SK-N-SH (cell line): ENCODE results near the gene DCAF11. TPM values are rescaled to one million over a fixed set of nuclear protein-coding genes. Genes with fewer than 3 reads are reported as not detected.
A peak's percentile ranks its signal among the peaks of the same experiment; 100 is the strongest.

Experiments used
- CTCF ChIA-PET: fragments of 300-600, 350-600 bp; formaldehyde crosslinking; extraction: SDS; loops from one replicate; lab custom pipeline; 2021; lab: Yijun Ruan, JAX
- POLR2A ChIA-PET: fragments of 350-600 bp; sonication (Branson Sonifier 250); formaldehyde crosslinking; extraction: SDS; loops from one replicate; lab custom pipeline; 2020; ENCODE audit warnings: antibody characterized with exemption, inconsistent platforms; lab: Yijun Ruan, JAX
- DNase-seq: peaks from one replicate; pipeline ENCODE4 v3.0.0; 2012
- H2AFZ ChIP-seq: fragments of 200-600 bp; sonication (generic); 2 replicates; pipeline ENCODE4 v1.8.1; 2016; ENCODE audit warnings: antibody characterized with exemption, mild to moderate bottlenecking, low read depth
- H3F3A ChIP-seq: fragments of 200-600 bp; sonication (generic); replicated peaks from 2 replicates; pipeline ENCODE3; 2016; ENCODE audit warnings: antibody characterized with exemption, mild to moderate bottlenecking; ENCODE audit not compliant: insufficient read depth
- H3K27ac ChIP-seq, 2 experiments: fragments of 200-500 bp in 1 of 2; fragments of 200-600 bp in 1 of 2; sonication (Bioruptor generic) in 1 of 2; sonication (generic), shearing (Covaris generic) in 1 of 2; 2 replicates each; pipeline versions ENCODE4 v1.5.1 to v1.6.1; 2014 to 2016; ENCODE audit warnings: low read depth in 2 of 2, inconsistent platforms in 1 of 2, low read length in 1 of 2, mild to moderate bottlenecking in 1 of 2, mixed read lengths in 1 of 2
- H3K27me3 ChIP-seq: fragments of 200-600 bp; sonication (generic), shearing (Covaris generic); 2 replicates; pipeline ENCODE4 v1.6.1; 2016; ENCODE audit warnings: mixed run types; ENCODE audit not compliant: insufficient read depth
- H3K36me3 ChIP-seq, 2 experiments: fragments of 200-500 bp in 1 of 2; fragments of 200-600 bp in 1 of 2; sonication (Bioruptor generic) in 1 of 2; sonication (generic) in 1 of 2; replicated peaks in 1 of 2; 2 replicates each; pipeline versions ENCODE3 to v1.5.1; 2014 to 2016; ENCODE audit warnings: low read length in 1 of 2, mild to moderate bottlenecking in 1 of 2; ENCODE audit not compliant: insufficient read depth in 2 of 2, control insufficient read depth in 1 of 2
- H3K4me1 ChIP-seq, 2 experiments: fragments of 200-500 bp in 1 of 2; fragments of 200-600 bp in 1 of 2; sonication (Bioruptor generic) in 1 of 2; sonication (generic), shearing (Covaris generic) in 1 of 2; 2 replicates each; pipeline versions ENCODE4 v1.5.1 to v1.6.1; 2014 to 2016; ENCODE audit warnings: low read depth in 1 of 2, low read length in 1 of 2, mixed run types in 1 of 2; ENCODE audit not compliant: insufficient read depth in 2 of 2, control insufficient read depth in 1 of 2
- H3K4me2 ChIP-seq: fragments of 200-600 bp; sonication (generic), shearing (Covaris generic); 2 replicates; pipeline ENCODE4 v1.6.1; 2017; ENCODE audit warnings: mixed run types
- H3K4me3 ChIP-seq, 2 experiments: fragments of 200-500 bp in 1 of 2; fragments of 200-600 bp in 1 of 2; sonication (Bioruptor generic) in 1 of 2; sonication (generic), shearing (Covaris generic) in 1 of 2; 2 replicates each; pipeline versions ENCODE4 v1.5.1 to v1.8.1; 2014 to 2016; ENCODE audit warnings: low read depth in 2 of 2, inconsistent platforms in 1 of 2, low read length in 1 of 2, mild to moderate bottlenecking in 1 of 2, mixed read lengths in 1 of 2, moderate library complexity in 1 of 2
- H3K79me2 ChIP-seq: fragments of 200-600 bp; sonication (generic); 2 replicates; pipeline ENCODE4 v1.8.1; 2017; ENCODE audit warnings: mild to moderate bottlenecking; ENCODE audit not compliant: insufficient read depth
- H3K9ac ChIP-seq: fragments of 200-600 bp; sonication (generic); 2 replicates; pipeline ENCODE4 v1.6.1; 2017; ENCODE audit warnings: mixed run types
- H3K9me2 ChIP-seq: fragments of 200-600 bp; sonication (generic); 2 replicates; pipeline ENCODE4 v1.6.1; 2017; ENCODE audit warnings: mixed run types
- H3K9me3 ChIP-seq: fragments of 200-600 bp; sonication (generic); 2 replicates; pipeline ENCODE4 v1.6.1; 2017; ENCODE audit warnings: mixed run types, mild to moderate bottlenecking, moderate library complexity
- H4K20me1 ChIP-seq: fragments of 200-600 bp; sonication (generic); 2 replicates; pipeline ENCODE4 v1.6.1; 2017; ENCODE audit warnings: mild to moderate bottlenecking, mixed run types; ENCODE audit not compliant: insufficient read depth
- ELF1 ChIP-seq: IDR thresholded peaks from 2 replicates; pipeline ENCODE4 v1.4.0; 2012
- EP300 ChIP-seq, 2 experiments: IDR thresholded peaks; 2 replicates each; pipeline versions ENCODE4 v1.4.0 to v1.6.1; 2012; ENCODE audit warnings: borderline replicate concordance in 1 of 2, low read depth in 1 of 2, low read length in 1 of 2
- EZH2phosphoT487 ChIP-seq: fragments of 200-600 bp; sonication (generic); IDR thresholded peaks from 2 replicates; pipeline ENCODE4 v1.6.1; 2017; ENCODE audit warnings: low read depth, mixed run types, mild to moderate bottlenecking, antibody characterized with exemption, moderate library complexity, borderline replicate concordance
- FOSL2 ChIP-seq: IDR thresholded peaks from 2 replicates; pipeline ENCODE4 v1.4.0; 2012; ENCODE audit warnings: low read depth, mild to moderate bottlenecking, moderate library complexity, borderline replicate concordance
- FOXJ3 ChIP-seq: sonication (generic); formaldehyde crosslinking; IDR thresholded peaks from 2 replicates; pipeline ENCODE4 v1.5.1; 2020; ENCODE audit warnings: mild to moderate bottlenecking, missing genetic modification reagents
- GABPA ChIP-seq: IDR thresholded peaks from 2 replicates; pipeline ENCODE4 v1.4.0; 2012; ENCODE audit warnings: low read depth, mild to moderate bottlenecking
- GATA2 ChIP-seq: sonication (generic); formaldehyde crosslinking; IDR thresholded peaks from 2 replicates; pipeline ENCODE4 v1.5.0; 2020; ENCODE audit warnings: mild to moderate bottlenecking, missing genetic modification reagents
- JUND ChIP-seq: IDR thresholded peaks from 2 replicates; pipeline ENCODE4 v1.4.0; 2012
- MXI1 ChIP-seq: IDR thresholded peaks from 2 replicates; pipeline ENCODE4 v1.6.1; 2012; ENCODE audit warnings: mild to moderate bottlenecking, low read depth, low read length, improper control_type of control experiment
- POLR2AphosphoS5 ChIP-seq: IDR thresholded peaks from 2 replicates; pipeline ENCODE4 v1.6.1; 2012; ENCODE audit warnings: low read depth, low read length
- RAD21 ChIP-seq: IDR thresholded peaks from 2 replicates; pipeline ENCODE4 v1.6.1; 2012; ENCODE audit warnings: mild to moderate bottlenecking, low read length
- RFX5 ChIP-seq: IDR thresholded peaks from 2 replicates; pipeline ENCODE4 v1.6.1; 2012; ENCODE audit warnings: mild to moderate bottlenecking, improper control_type of control experiment, low read length
- SMC3 ChIP-seq: IDR thresholded peaks from 2 replicates; pipeline ENCODE4 v1.6.1; 2012; ENCODE audit warnings: low read depth, low read length, improper control_type of control experiment
- TAF1 ChIP-seq: IDR thresholded peaks from 2 replicates; pipeline ENCODE4 v1.6.1; 2012; ENCODE audit warnings: low read depth, mild to moderate bottlenecking, low read length, moderate library complexity, borderline replicate concordance
- TCF12 ChIP-seq: IDR thresholded peaks from 2 replicates; pipeline ENCODE4 v1.4.0; 2012
- TEAD4 ChIP-seq: IDR thresholded peaks from 2 replicates; pipeline ENCODE4 v1.4.0; 2012; ENCODE audit warnings: mild to moderate bottlenecking, borderline replicate concordance; ENCODE audit not compliant: insufficient read depth
- WGBS: methylation state at CpG from one replicate; pipeline ENCODE4 v1.1.6; 2017; ENCODE audit warnings: low lambda C conversion rate; 5-methylcytosine and 5-hydroxymethylcytosine counted together
- polyA plus RNA-seq, 3 experiments: library from polyadenylated mRNA; depleted of rRNA; stranded (reverse); fragments of >200 nt; gene quantifications; 2 replicates each; pipeline ENCODE4 v1.2.3, GENCODE V29; 2012
- TF ChIP-seq, protein P1 (sequence below): IDR thresholded peaks from 2 replicates; pipeline ENCODE4 v1.4.0; 2012; ENCODE audit warnings: low read depth
- TF ChIP-seq, protein P2 (sequence below): IDR thresholded peaks from 2 replicates; pipeline ENCODE4 v1.4.0; 2012; ENCODE audit warnings: low read depth, borderline replicate concordance
- TF ChIP-seq, protein P3 (sequence below): fragments of 150-350 bp; IDR thresholded peaks from 2 replicates; pipeline ENCODE4 v1.6.1; 2017; ENCODE audit warnings: antibody characterized with exemption, low read length, low read depth, borderline replicate concordance

Gene DCAF11
- polyA plus RNA-seq, 1 of the 3 experiments (the other 2 are of a cell fraction), result 34.6 TPM

DNA sequence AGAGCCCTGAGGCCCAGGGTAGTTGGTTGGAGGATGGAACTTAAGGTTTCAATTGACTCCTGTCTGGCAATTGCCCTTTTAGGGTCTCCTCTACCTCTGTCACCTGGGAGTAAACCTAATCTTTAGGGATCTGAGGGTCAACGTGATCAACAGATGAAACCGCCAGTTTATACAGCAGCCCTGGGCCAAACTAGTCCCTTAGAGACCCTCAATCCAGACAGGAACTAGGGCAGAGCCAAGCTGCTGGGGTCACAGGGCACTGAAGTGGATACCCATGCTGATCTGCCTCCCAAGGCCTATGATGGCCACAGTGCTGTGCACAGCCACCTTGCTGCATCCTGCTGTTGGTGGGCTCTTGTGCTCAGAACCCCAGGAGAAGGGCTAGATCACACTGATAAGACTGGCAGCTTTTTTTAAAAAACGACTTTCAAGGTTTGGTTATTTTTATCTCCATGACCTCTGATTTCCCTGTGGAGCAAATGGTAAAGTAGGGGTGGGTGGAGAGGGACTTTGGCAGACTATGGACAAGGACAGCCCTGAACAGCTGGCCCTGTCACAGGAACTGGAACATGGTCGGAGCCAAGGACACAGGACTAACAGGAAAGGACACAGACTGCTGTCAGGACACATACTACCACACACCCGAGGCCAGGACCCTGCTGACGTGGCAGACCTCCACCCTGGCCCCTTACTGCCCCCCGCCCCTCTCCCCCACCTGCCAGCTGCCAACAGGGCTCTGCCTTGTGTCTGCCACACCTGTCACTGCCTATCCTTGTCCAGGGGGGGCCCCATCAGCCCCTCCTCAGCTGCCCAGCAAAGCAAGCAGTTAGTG is 16.4 kb downstream of the DCAF11 start:
- Histone ChIP-seq H3K4me3 (no peak overlapping the region), H3K9me3 (no peaks in the 10 kb centered on the region), H3K9me2 (no peaks in the 10 kb centered on the region), H3K27me3 (no peaks in the 10 kb centered on the region), H3K4me2 (no peak overlapping the region), H3K79me2 (no peaks in the 10 kb centered on the region), H3F3A (peaks cover 9% of the 10 kb centered on the region), H2AFZ (no peak overlapping the region), H3K4me1 (peaks cover 0 to 13% of the 10 kb centered on the region in 2 experiments; a peak in 1 of 4 replicates), H3K9ac (no peak overlapping the region), H3K36me3 (no peaks in the 10 kb centered on the region), H3K27ac (no peak overlapping the region; a peak in 1 of 4 replicates), H4K20me1 (no peaks in the 10 kb centered on the region)
- WGBS, result 53% methylated on average over 5 of the region's 7 CpGs
- CTCF ChIA-PET, result interaction anchor here (1.5 to 1.6 kb wide), 2 partner anchors 20 to 72 kb away, joined by 3 to 6 read pairs; no protein-coding TSS in a partner anchor
- TF ChIP-seq, protein P1, sequence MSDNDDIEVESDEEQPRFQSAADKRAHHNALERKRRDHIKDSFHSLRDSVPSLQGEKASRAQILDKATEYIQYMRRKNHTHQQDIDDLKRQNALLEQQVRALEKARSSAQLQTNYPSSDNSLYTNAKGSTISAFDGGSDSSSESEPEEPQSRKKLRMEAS, result no peak
- TF ChIP-seq JUND (no peak), RAD21 (no peak), RFX5 (no peak), TAF1 (no peak), FOSL2 (no peak), POLR2AphosphoS5 (no peak), GABPA (no peak), SMC3 (no peak), ELF1 (no peak), FOXJ3 (no peak), TCF12 (no peak), GATA2 (CRISPR knock-in tag) (no peak), TEAD4 (no peak)
- TF ChIP-seq, protein P2, sequence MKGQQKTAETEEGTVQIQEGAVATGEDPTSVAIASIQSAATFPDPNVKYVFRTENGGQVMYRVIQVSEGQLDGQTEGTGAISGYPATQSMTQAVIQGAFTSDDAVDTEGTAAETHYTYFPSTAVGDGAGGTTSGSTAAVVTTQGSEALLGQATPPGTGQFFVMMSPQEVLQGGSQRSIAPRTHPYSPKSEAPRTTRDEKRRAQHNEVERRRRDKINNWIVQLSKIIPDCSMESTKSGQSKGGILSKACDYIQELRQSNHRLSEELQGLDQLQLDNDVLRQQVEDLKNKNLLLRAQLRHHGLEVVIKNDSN, result no peak
- TF ChIP-seq, protein P3, sequence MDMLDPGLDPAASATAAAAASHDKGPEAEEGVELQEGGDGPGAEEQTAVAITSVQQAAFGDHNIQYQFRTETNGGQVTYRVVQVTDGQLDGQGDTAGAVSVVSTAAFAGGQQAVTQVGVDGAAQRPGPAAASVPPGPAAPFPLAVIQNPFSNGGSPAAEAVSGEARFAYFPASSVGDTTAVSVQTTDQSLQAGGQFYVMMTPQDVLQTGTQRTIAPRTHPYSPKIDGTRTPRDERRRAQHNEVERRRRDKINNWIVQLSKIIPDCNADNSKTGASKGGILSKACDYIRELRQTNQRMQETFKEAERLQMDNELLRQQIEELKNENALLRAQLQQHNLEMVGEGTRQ, result no peak
- POLR2A ChIA-PET, result interaction anchor here (0.7 to 2.3 kb wide), 2 partner anchors 15 to 16 kb away, joined by 3 to 6 read pairs; partner anchors contain the start of genes DCAF11 and NRL
- peak; percentile 18 for DNase-seq

DNA sequence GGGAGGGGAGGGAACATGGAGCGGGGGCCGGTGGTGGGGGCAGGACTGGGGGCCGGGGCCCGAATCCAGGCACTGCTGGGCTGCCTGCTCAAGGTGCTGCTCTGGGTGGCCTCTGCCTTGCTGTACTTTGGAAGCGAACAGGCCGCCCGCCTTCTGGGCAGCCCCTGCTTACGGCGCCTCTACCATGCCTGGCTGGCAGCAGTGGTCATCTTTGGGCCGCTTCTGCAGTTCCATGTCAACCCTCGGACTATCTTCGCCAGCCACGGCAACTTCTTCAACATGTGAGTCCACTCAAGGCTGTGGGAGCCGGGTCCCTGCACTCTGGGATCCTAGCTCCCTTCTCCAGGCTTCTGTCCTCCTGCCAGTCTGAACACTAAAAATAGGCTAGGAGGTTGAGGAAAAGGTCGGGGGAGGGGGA is 17.0 kb downstream of the DCAF11 start:
- Histone ChIP-seq H3K27ac (no peak overlapping the region), H3K4me3 (no peak overlapping the region)
- WGBS, result 75% methylated on average over 8 of the region's 15 CpGs

More for the DNA sequence above, 17.0 kb downstream of the DCAF11 start:
- no peaks in the 10 kb centered on the region for H3K27me3 ChIP-seq
- H3F3A ChIP-seq, result peaks cover 9% of the 10 kb centered on the region
- no peak for TF ChIP-seq EZH2phosphoT487
- no peak for TF ChIP-seq FOSL2
- no peak for TF ChIP-seq MXI1
- no peak for TF ChIP-seq RAD21
- no peak for TF ChIP-seq RFX5
- TF ChIP-seq EP300 (IDR thresholded peaks at IDR 0.05; ENCODE audit: borderline replicate concordance in 1 of 2, low read depth in 1 of 2, low read length in 1 of 2), result no peak
- TF ChIP-seq, all 33 proteins: peak for 0
- peaks cover 0 to 13% of the 10 kb centered on the region in 2 experiments; a peak in 1 of 4 replicates for H3K4me1 ChIP-seq
- H2AFZ ChIP-seq, result no peak overlapping the region
- no peaks in the 10 kb centered on the region for H3K36me3 ChIP-seq
- H3K9ac ChIP-seq, result no peak overlapping the region
- ChIA-PET CTCF (interaction anchor here (1.5 to 1.6 kb wide), 2 partner anchors 20 to 73 kb away, joined by 3 to 6 read pairs; no protein-coding TSS in a partner anchor), POLR2A (interaction anchor here (0.7 to 2.3 kb wide), 2 partner anchors 14 to 17 kb away, joined by 3 to 6 read pairs; partner anchors contain the start of genes DCAF11 and NRL)
- H3K9me2 ChIP-seq, result no peaks in the 10 kb centered on the region
- no peaks in the 10 kb centered on the region for H4K20me1 ChIP-seq
- peaks cover under 1% of the 10 kb centered on the region; the same call in 1 of the 2 replicates for H3K79me2 ChIP-seq
- H3K9me3 ChIP-seq, result no peaks in the 10 kb centered on the region
- no peak overlapping the region for H3K4me2 ChIP-seq
- no peak for DNase-seq
